Liver (tissue), 9 donors: Measurements from ENCODE around the gene FGFRL1. TPM values are rescaled to one million over a fixed set of nuclear protein-coding genes. Genes with fewer than 3 reads are reported as not detected.

Source experiments
- DNase-seq: peaks from one replicate; pipeline ENCODE4 v3.0.0-alpha.2; 2017; ENCODE audit warnings: low spot score
- H3K27ac ChIP-seq, 2 donors: one replicate each; pipeline ENCODE4 v1.7.0; 2013; ENCODE audit warnings: inconsistent platforms in 2 of 2, low read length in 2 of 2, control low read depth in 1 of 2, low read depth in 1 of 2, mild to moderate bottlenecking in 1 of 2
- H3K27me3 ChIP-seq, 4 donors: one replicate each; pipeline versions ENCODE4 v1.6.1 to v1.7.0; 2013; ENCODE audit warnings: low read length in 3 of 4, inconsistent platforms in 1 of 4, mild to moderate bottlenecking in 1 of 4, moderate library complexity in 1 of 4; ENCODE audit not compliant: control insufficient read depth in 4 of 4, insufficient read depth in 4 of 4
- H3K36me3 ChIP-seq, 4 donors: one replicate each; pipeline versions ENCODE4 v1.6.1 to v1.7.0; 2013; ENCODE audit warnings: low read length in 3 of 4, mild to moderate bottlenecking in 3 of 4, low read depth in 1 of 4, moderate library complexity in 1 of 4; ENCODE audit not compliant: control insufficient read depth in 4 of 4, insufficient read depth in 3 of 4
- H3K4me1 ChIP-seq, 4 donors: one replicate each; pipeline versions ENCODE4 v1.6.1 to v1.7.0; 2013; ENCODE audit warnings: low read length in 3 of 4, mild to moderate bottlenecking in 3 of 4, moderate library complexity in 1 of 4; ENCODE audit not compliant: control insufficient read depth in 4 of 4, insufficient read depth in 4 of 4
- H3K4me3 ChIP-seq, 3 donors: one replicate each; pipeline versions ENCODE4 v1.6.1 to v1.7.0; 2013; ENCODE audit warnings: low read length in 3 of 3, control low read depth in 1 of 3, low read depth in 1 of 3, mild to moderate bottlenecking in 1 of 3
- H3K9ac ChIP-seq, 2 donors: one replicate each; pipeline ENCODE4 v1.7.0; 2013; ENCODE audit warnings: low read length in 2 of 2, mild to moderate bottlenecking in 2 of 2, moderate library complexity in 2 of 2, control low read depth in 1 of 2, low read depth in 1 of 2
- H3K9me3 ChIP-seq, 4 donors: one replicate each; pipeline versions ENCODE4 v1.6.1 to v1.7.0; 2013; ENCODE audit warnings: low read length in 3 of 4; ENCODE audit not compliant: control insufficient read depth in 4 of 4
- CTCF ChIP-seq: fragments of 150-350 bp; IDR thresholded peaks from 2 replicates; pipeline ENCODE4 v1.5.1; 2017; ENCODE audit warnings: improper control_type of control experiment, low read depth, low read length; ENCODE audit not compliant: missing input control
- EGR1 ChIP-seq, 2 donors: IDR thresholded peaks; 2 replicates each; pipeline ENCODE4 v1.6.1; 2016 to 2018; ENCODE audit warnings: antibody characterized with exemption in 2 of 2, low read depth in 2 of 2
- FOXA1 ChIP-seq: IDR thresholded peaks from 2 replicates; pipeline ENCODE4 v1.6.1; 2016; ENCODE audit warnings: antibody characterized with exemption
- FOXA2 ChIP-seq: IDR thresholded peaks from 2 replicates; pipeline ENCODE4 v1.6.1; 2016; ENCODE audit warnings: antibody characterized with exemption
- GABPA ChIP-seq, 2 donors: IDR thresholded peaks in 1 of 2; conservative IDR thresholded peaks in 1 of 2; 2 replicates each; pipeline ENCODE4 v1.6.1; 2016; ENCODE audit warnings: antibody characterized with exemption in 2 of 2, mild to moderate bottlenecking in 1 of 2, moderate library complexity in 1 of 2
- HNF4A ChIP-seq, 2 donors: conservative IDR thresholded peaks; 2 replicates each; pipeline ENCODE4 v1.6.1; 2016; ENCODE audit warnings: antibody characterized with exemption in 2 of 2, mild to moderate bottlenecking in 2 of 2
- HNF4G ChIP-seq: IDR thresholded peaks from 2 replicates; pipeline ENCODE4 v1.6.1; 2016; ENCODE audit warnings: antibody characterized with exemption
- JUND ChIP-seq, 2 donors: IDR thresholded peaks; 2 replicates each; pipeline ENCODE4 v1.6.1; 2016; ENCODE audit warnings: antibody characterized with exemption in 2 of 2
- MAX ChIP-seq: IDR thresholded peaks from 2 replicates; pipeline ENCODE4 v1.6.1; 2016; ENCODE audit warnings: antibody characterized with exemption
- NR2F2 ChIP-seq: IDR thresholded peaks from 2 replicates; pipeline ENCODE4 v1.6.1; 2016; ENCODE audit warnings: antibody characterized with exemption
- RAD21 ChIP-seq, 2 donors: IDR thresholded peaks; 2 replicates each; pipeline ENCODE4 v1.6.1; 2016; ENCODE audit warnings: antibody characterized with exemption in 2 of 2, mild to moderate bottlenecking in 2 of 2
- REST ChIP-seq: IDR thresholded peaks from 2 replicates; pipeline ENCODE4 v1.6.1; 2016; ENCODE audit warnings: antibody characterized with exemption, mild to moderate bottlenecking
- RXRA ChIP-seq, 2 donors: IDR thresholded peaks; 2 replicates each; pipeline ENCODE4 v1.6.1; 2017 to 2018; ENCODE audit warnings: antibody characterized with exemption in 2 of 2, mild to moderate bottlenecking in 1 of 2
- SP1 ChIP-seq: IDR thresholded peaks from 2 replicates; pipeline ENCODE4 v1.6.1; 2018; ENCODE audit warnings: antibody characterized with exemption, mild to moderate bottlenecking
- TAF1 ChIP-seq: conservative IDR thresholded peaks from 2 replicates; pipeline ENCODE4 v1.6.1; 2016; ENCODE audit warnings: antibody characterized with exemption, mild to moderate bottlenecking
- YY1 ChIP-seq: IDR thresholded peaks from 2 replicates; pipeline ENCODE4 v1.6.1; 2016; ENCODE audit warnings: antibody characterized with exemption, mild to moderate bottlenecking
- ZBTB33 ChIP-seq: IDR thresholded peaks from 2 replicates; pipeline ENCODE4 v1.6.1; 2016; ENCODE audit warnings: antibody characterized with exemption
- WGBS: extraction: QIAGEN DNeasy Blood & Tissue Kit; methylation state at CpG from one replicate; pipeline ENCODE4 v1.1.7; 2013; 5-methylcytosine and 5-hydroxymethylcytosine counted together
- polyA plus RNA-seq, 2 donors: library from polyadenylated mRNA; stranded (reverse) in 1 of 2; unstranded in 1 of 2; fragments of 200-250 nt in 1 of 2; fragments of >200 nt in 1 of 2; fragmentation: Nextera tagmentation in 1 of 2; extraction: Ambion mirVana in 1 of 2; gene quantifications; one replicate each; pipeline versions ENCODE4 v1.2.1 to v1.2.3, GENCODE V29; 2013 to 2015
- total RNA-seq, 2 donors: library from RNA; depleted of rRNA; stranded (reverse); fragments of >200 nt; gene quantifications; one replicate each; pipeline ENCODE4 v1.2.3, GENCODE V29; 2014
- TF ChIP-seq, protein P1 (sequence below): IDR thresholded peaks from 2 replicates; pipeline ENCODE4 v1.6.1; 2016; ENCODE audit warnings: antibody characterized with exemption
- donor health status: healthy.
- donor health status: healthy.
- donor health status: healthy.
- donor health status: healthy.
- donor health status: healthy.

FGFRL1 gene
- total and polyA plus RNA-seq, 4 donors: 14.2 to 49.1 (median 22.4) TPM

DNA sequence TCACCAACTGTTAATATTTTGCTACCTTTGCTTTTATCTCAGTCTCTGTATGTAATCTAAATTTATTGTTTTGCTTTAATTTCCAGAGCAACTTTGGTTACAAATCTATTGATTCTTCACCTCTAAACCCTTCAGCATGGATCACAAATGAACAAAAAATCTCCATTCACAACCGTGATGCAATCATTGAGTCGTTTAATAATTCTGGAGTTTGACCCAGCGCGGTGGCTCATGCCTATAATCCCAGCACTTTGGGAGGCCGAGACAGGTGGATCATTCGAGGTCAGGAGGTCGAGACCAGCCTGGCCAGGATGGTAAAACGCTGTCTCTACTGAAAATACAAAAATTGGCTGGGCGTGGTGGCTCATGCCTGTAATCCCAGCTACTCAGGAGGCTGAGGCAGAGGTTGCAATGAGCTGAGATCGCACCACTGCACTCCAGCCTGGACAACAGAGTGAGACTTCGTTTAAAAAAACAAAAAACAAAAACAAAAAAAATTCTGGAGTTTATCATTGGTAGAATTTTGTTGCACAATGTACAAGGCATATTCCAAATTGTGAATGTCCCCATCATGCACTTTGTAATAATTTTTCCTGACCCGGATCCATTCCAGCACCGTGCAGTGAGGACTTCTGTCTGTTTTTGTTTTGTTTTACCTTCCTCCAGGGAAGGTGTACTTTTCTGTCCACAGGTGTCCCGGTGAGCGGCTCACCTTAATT is 26.9 kb upstream of the FGFRL1 start:
- DNase-seq: no peak
- Histone ChIP-seq H3K36me3 (no peaks in the 10 kb centered on the region), H3K9ac (no peak overlapping the region), H3K27me3 (no peaks in the 10 kb centered on the region), H3K4me3 (no peak overlapping the region), H3K27ac (peak overlapping the region; percentile 22 to 34), H3K4me1 (peaks cover 11 to 44% (median 32%) of the 10 kb centered on the region in 4 donors), H3K9me3 (no peaks in the 10 kb centered on the region)
- WGBS: 34% methylated on average over 15 of the region's 15 CpGs
- peak in 1 of 2 donors; percentile 41 for TF ChIP-seq RAD21 (IDR thresholded peaks at IDR 0.05)
- peak; percentile 77 for TF ChIP-seq SP1
- no peak for TF ChIP-seq ZBTB33
- peak in 1 of 2 donors; percentile 23 for TF ChIP-seq JUND (IDR thresholded peaks at IDR 0.05)
- no peak for TF ChIP-seq EGR1 (IDR thresholded peaks at IDR 0.05; ENCODE audit: low read depth in 2 of 2)
- TF ChIP-seq RXRA (IDR thresholded peaks at IDR 0.05): peak; percentile 52 to 77
- TF ChIP-seq, protein P1, sequence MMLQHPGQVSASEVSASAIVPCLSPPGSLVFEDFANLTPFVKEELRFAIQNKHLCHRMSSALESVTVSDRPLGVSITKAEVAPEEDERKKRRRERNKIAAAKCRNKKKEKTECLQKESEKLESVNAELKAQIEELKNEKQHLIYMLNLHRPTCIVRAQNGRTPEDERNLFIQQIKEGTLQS: peak; percentile 88
- peak; percentile 11 for TF ChIP-seq YY1
- peak; percentile 41 for TF ChIP-seq HNF4G
- no peak for TF ChIP-seq TAF1
- peak; percentile 76 to 78 for TF ChIP-seq HNF4A (conservative IDR thresholded peaks at IDR 0.05)
- peak; percentile 30 for TF ChIP-seq NR2F2

GRCh38 chr4:985123-985830 is 26.1 kb upstream of the FGFRL1 start:
- Histone ChIP-seq H3K9ac (no peak overlapping the region), H3K4me3 (peak overlapping the region in 1 of 3 donors; percentile 2), H3K9me3 (no peaks in the 10 kb centered on the region), H3K27ac (peak overlapping the region; percentile 22 to 34), H3K36me3 (peaks cover 0 to 5% (median 2%) of the 10 kb centered on the region in 4 donors), H3K27me3 (no peaks in the 10 kb centered on the region), H3K4me1 (peaks cover 11 to 44% (median 32%) of the 10 kb centered on the region in 4 donors)
- 28% methylated on average over 23 of the region's 23 CpGs for whole genome bisulfite sequencing
- peak; percentile 80 for DNase-seq
- TF ChIP-seq ZBTB33: no peak
- TF ChIP-seq JUND (IDR thresholded peaks at IDR 0.05): no peak
- TF ChIP-seq EGR1 (IDR thresholded peaks at IDR 0.05; ENCODE audit: low read depth in 2 of 2): no peak
- TF ChIP-seq RAD21 (IDR thresholded peaks at IDR 0.05): peak; percentile 34 to 41
- no peak for TF ChIP-seq RXRA (IDR thresholded peaks at IDR 0.05)
- TF ChIP-seq TAF1: peak; percentile 56
- TF ChIP-seq, protein P1: no peak
- no peak for TF ChIP-seq FOXA1
- TF ChIP-seq GABPA (IDR thresholded peaks at IDR 0.05 in 1 of 2, conservative IDR thresholded peaks at IDR 0.05 in 1 of 2): no peak
- no peak for TF ChIP-seq REST
- peak in 1 of 2 donors; percentile 12 for TF ChIP-seq HNF4A (conservative IDR thresholded peaks at IDR 0.05)
- TF ChIP-seq SP1: no peak
- no peak for TF ChIP-seq NR2F2
- TF ChIP-seq MAX: no peak
- no peak for TF ChIP-seq HNF4G
- no peak for TF ChIP-seq CTCF
- TF ChIP-seq FOXA2: no peak
- peak; percentile 73 for TF ChIP-seq YY1
